Karpas-422 (cell line): ENCODE measurements around the gene SLC24A4. TPM values are rescaled to one million over a fixed set of nuclear protein-coding genes. Genes with fewer than 3 reads are reported as not detected.

ENCODE experiments used
- DNase-seq: peaks from one replicate; pipeline ENCODE4 v3.0.0-alpha.2; 2015
- H2AFZ ChIP-seq: fragments of 200-600 bp; sonication (generic); 2 replicates; pipeline ENCODE4 v1.6.1; 2014; ENCODE audit warnings: antibody characterized with exemption, low read length, mixed read lengths
- H3K27ac ChIP-seq: fragments of 200-600 bp; sonication (generic); 2 replicates; pipeline ENCODE4 v1.5.1; 2014; ENCODE audit warnings: mild to moderate bottlenecking, low read length, moderate library complexity
- H3K27me3 ChIP-seq: fragments of 200-600 bp; sonication (generic); 2 replicates; pipeline ENCODE4 v1.6.1; 2014; ENCODE audit warnings: low read length, mixed read lengths
- H3K36me3 ChIP-seq: fragments of 200-600 bp; sonication (generic); 2 replicates; pipeline ENCODE4 v1.6.1; 2014; ENCODE audit warnings: low read length, mixed read lengths; ENCODE audit not compliant: insufficient read depth
- H3K4me1 ChIP-seq: fragments of 200-600 bp; sonication (generic); 2 replicates; pipeline ENCODE4 v1.6.1; 2014; ENCODE audit warnings: mild to moderate bottlenecking, low read length, mixed read lengths
- H3K4me2 ChIP-seq: fragments of 200-600 bp; sonication (generic); 2 replicates; pipeline ENCODE4 v1.6.1; 2014; ENCODE audit warnings: low read length, low read depth, mild to moderate bottlenecking; ENCODE audit not compliant: poor library complexity, severe bottlenecking
- H3K4me3 ChIP-seq: fragments of 200-600 bp; sonication (generic); 2 replicates; pipeline ENCODE4 v1.5.1; 2014; ENCODE audit warnings: mild to moderate bottlenecking, antibody characterized with exemption, low read length, mixed read lengths
- H3K79me2 ChIP-seq: fragments of 200-600 bp; sonication (generic); 2 replicates; pipeline ENCODE4 v1.6.1; 2014; ENCODE audit warnings: mild to moderate bottlenecking, low read length, mixed read lengths
- H3K9ac ChIP-seq: fragments of 200-600 bp; sonication (generic); 2 replicates; pipeline ENCODE4 v1.6.0; 2014; ENCODE audit warnings: low read length
- H3K9me2 ChIP-seq: fragments of 200-600 bp; sonication (generic), shearing (Covaris generic); replicated peaks from 2 replicates; pipeline ENCODE4 v1.6.0; 2014; ENCODE audit warnings: mild to moderate bottlenecking, low read length, moderate library complexity; ENCODE audit not compliant: insufficient read depth
- H3K9me3 ChIP-seq: fragments of 300-700, 200-600 bp; sonication (generic); 2 replicates; pipeline ENCODE4 v1.6.1; 2014; ENCODE audit warnings: low read length, mixed read lengths
- H4K20me1 ChIP-seq: fragments of 200-600 bp; sonication (generic); 2 replicates; pipeline ENCODE4 v1.6.1; 2014; ENCODE audit warnings: mild to moderate bottlenecking, antibody characterized with exemption, low read length, low read depth; ENCODE audit not compliant: insufficient read depth
- total RNA-seq: library from RNA; depleted of rRNA; stranded (reverse); fragments of >200 nt; shearing (Covaris generic); gene quantifications from 2 replicates; pipeline ENCODE4 v1.2.3, GENCODE V29; 2014; ENCODE audit warnings: low replicate concordance

The SLC24A4 gene
- total RNA-seq, 1 experiment from 2014 or later = not detected

DNA sequence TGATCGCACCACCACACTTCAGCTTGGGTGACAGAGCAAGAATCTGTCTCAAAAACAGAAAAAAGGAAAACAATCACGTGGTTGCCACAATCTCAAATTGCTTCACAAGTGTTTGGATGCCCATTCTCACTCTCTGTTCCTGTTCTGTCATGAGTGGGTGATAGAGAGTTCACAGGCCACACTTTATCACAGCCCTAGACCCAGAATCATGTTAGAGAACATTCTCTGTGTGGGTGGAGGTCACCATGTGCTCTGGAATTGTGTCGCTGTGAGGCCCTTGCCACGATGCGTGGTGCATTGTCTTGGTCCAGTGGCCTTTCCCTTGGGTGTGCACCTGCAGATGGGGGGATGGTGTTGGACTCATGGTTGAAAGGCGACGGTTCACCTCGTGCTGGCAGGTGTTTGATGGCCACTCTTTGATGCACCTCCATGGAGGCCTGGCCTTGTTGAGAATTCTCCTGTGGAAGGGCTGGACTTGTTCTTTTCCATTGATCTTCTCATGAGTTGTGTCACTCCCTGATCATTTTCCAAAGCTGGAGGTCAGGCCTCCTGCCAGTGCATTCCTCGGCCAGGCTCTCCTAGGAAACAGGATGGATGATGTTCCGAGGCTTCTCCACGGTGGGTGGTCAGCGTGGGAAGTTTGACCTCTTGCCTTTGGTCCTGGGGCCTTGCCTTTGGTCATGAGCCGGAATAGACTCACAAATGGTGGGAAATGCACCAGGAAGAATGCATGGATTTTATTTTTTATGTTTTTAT is 91.9 kb downstream of the SLC24A4 start:
- Histone ChIP-seq H3K4me2 (no peak overlapping the region), H3K9me3 (no peaks in the 10 kb centered on the region), H3K4me3 (no peak overlapping the region), H4K20me1 (no peaks in the 10 kb centered on the region), H3K4me1 (no peaks in the 10 kb centered on the region), H3K27me3 (no peaks in the 10 kb centered on the region), H3K9ac (no peak overlapping the region), H3K79me2 (no peaks in the 10 kb centered on the region), H3K9me2 (no peaks in the 10 kb centered on the region), H3K36me3 (no peaks in the 10 kb centered on the region), H2AFZ (no peak overlapping the region), H3K27ac (no peak overlapping the region)
- DNase-seq = no peak

DNA sequence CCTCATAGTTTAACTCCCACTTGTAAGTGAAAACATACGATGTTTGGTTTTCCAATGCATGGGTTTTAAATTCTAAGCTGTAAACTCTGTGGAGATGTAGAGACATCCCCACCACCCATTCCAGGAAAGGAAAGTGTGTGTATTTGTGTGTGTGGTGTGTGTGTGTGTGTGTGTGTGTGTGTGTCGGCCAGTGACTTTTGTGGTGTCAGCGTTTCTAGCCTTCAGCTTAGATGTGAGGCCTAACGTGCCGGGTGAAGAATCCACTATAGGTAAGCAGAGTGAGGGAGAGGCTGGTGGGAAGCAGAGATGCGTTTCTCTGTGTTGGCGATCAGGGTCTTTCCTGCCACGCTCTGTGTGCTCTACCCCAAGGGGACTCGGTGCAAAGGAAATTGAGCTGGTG is 93.0 kb downstream of the SLC24A4 start:
- Histone ChIP-seq H2AFZ (no peak overlapping the region), H3K79me2 (no peaks in the 10 kb centered on the region)

DNA sequence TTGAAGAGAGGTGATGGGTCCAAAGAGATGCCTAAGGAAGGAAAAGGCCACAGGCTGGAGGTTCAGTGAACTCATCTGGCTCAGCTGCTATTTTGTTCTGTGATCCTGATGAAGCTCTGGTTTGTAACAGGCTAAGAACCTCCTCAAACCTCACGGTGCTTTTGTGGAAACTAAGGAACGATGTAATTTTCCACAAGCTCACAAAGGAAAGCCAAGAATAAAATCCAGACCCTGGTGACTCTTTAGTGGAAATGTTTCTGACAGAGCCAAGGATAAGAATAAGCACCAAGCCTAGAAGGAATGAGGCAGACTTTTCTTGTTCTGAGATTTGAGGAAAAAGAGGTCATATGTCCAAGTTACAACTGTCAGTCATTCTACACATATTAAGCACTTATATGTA is 93.6 kb downstream of the SLC24A4 start:
- no peaks in the 10 kb centered on the region for H3K27me3 ChIP-seq
- H3K9me3 ChIP-seq = no peaks in the 10 kb centered on the region
- H3K4me3 ChIP-seq = no peak overlapping the region
- H3K9ac ChIP-seq = no peak overlapping the region
- no peaks in the 10 kb centered on the region for H3K36me3 ChIP-seq
- no peak for DNase-seq
- no peaks in the 10 kb centered on the region for H4K20me1 ChIP-seq
- H3K4me1 ChIP-seq = no peaks in the 10 kb centered on the region
- H2AFZ ChIP-seq = no peak overlapping the region
- H3K4me2 ChIP-seq = no peak overlapping the region
- no peaks in the 10 kb centered on the region for H3K79me2 ChIP-seq
- H3K27ac ChIP-seq = no peak overlapping the region
- no peaks in the 10 kb centered on the region for H3K9me2 ChIP-seq

More for the DNA sequence above, 93.0 kb downstream of the SLC24A4 start:
- H3K9me2 ChIP-seq = no peaks in the 10 kb centered on the region
- H3K4me2 ChIP-seq = no peak overlapping the region
- no peaks in the 10 kb centered on the region for H4K20me1 ChIP-seq
- no peaks in the 10 kb centered on the region for H3K27me3 ChIP-seq
- no peak overlapping the region for H3K4me3 ChIP-seq
- H3K4me1 ChIP-seq = no peaks in the 10 kb centered on the region
- H3K9me3 ChIP-seq = no peaks in the 10 kb centered on the region
- no peak overlapping the region for H3K9ac ChIP-seq
- H3K36me3 ChIP-seq = no peaks in the 10 kb centered on the region
- DNase-seq = no peak
- no peak overlapping the region for H3K27ac ChIP-seq

DNA sequence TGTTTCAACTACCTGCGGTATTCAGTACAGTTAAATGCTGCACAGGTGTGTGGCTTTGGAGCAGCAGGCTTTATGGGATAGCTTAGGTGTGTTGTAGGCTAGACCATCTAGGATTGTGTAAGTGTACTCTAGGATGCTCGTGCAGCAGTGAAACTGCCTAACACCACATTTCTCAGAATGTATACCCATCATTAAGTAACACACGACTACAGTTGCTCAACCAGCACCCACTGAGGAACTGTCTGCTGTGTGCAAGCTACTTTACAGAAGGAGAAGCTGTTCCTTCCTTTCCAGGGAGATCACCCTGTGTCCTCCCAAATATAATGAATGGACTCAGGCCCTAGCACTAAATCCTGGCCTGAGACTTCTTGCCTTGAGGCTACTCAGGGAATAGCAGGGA is 94.8 kb downstream of the SLC24A4 start:
- Histone ChIP-seq H4K20me1 (no peaks in the 10 kb centered on the region), H3K9ac (no peak overlapping the region), H3K4me2 (no peak overlapping the region), H3K79me2 (no peaks in the 10 kb centered on the region), H3K4me1 (no peaks in the 10 kb centered on the region), H3K27ac (no peak overlapping the region), H2AFZ (no peak overlapping the region), H3K36me3 (no peaks in the 10 kb centered on the region), H3K9me3 (no peaks in the 10 kb centered on the region), H3K9me2 (no peaks in the 10 kb centered on the region), H3K4me3 (no peak overlapping the region), H3K27me3 (no peaks in the 10 kb centered on the region)
- no peak for DNase-seq

DNA sequence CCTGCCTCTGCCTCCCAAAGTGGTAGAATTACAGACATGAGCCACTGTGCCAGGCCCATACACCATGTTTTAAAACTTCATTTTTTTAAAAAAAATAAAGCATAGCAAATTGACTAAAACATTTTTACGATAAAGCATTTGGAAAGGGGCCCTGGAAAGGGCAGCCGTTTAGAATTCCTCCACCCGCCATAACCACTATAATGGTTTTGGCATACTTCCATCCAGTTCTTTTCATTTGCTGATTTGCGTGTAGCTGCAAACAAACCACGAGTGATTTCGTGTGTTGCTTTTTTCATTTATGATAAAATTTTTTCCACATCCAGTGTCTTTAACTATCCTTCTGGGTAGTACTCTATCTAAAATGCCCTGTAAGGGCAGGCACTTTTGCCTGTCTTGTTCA is 98.8 kb downstream of the SLC24A4 start:
- H3K9me3 ChIP-seq = no peaks in the 10 kb centered on the region
- H3K9me2 ChIP-seq = no peaks in the 10 kb centered on the region
- no peaks in the 10 kb centered on the region for H3K27me3 ChIP-seq
- no peak overlapping the region for H3K4me3 ChIP-seq
- no peaks in the 10 kb centered on the region for H3K79me2 ChIP-seq
- no peak overlapping the region for H3K27ac ChIP-seq
- no peaks in the 10 kb centered on the region for H3K36me3 ChIP-seq
- H4K20me1 ChIP-seq = no peaks in the 10 kb centered on the region
- H3K4me2 ChIP-seq = no peak overlapping the region
- no peak overlapping the region for H2AFZ ChIP-seq
- no peaks in the 10 kb centered on the region for H3K4me1 ChIP-seq
- no peak overlapping the region for H3K9ac ChIP-seq
- no peak for DNase-seq

DNA sequence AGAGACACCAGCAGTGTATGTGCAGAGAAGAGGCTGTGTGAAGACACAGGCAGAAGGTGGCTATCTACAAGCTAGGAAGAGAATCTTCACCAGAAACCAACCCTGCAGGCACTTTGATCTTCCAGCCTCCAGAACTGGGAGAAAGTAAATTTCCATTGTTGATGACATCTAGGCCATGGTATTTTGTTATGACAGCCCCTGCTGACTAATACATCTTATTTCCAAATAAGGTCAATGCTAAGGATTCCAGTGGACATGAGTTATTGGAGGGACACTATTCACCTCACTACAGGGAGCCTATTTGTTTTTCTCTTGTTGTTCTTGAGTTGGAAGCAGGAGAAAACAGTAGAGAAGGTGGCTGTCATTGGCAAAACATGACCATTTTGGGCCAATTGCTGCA is 102.1 kb downstream of the SLC24A4 start:
- Histone ChIP-seq H2AFZ (no peak overlapping the region), H3K9ac (no peak overlapping the region), H3K9me2 (no peaks in the 10 kb centered on the region), H3K27ac (no peak overlapping the region), H4K20me1 (no peaks in the 10 kb centered on the region), H3K36me3 (no peaks in the 10 kb centered on the region), H3K79me2 (no peaks in the 10 kb centered on the region), H3K27me3 (no peaks in the 10 kb centered on the region), H3K9me3 (no peaks in the 10 kb centered on the region), H3K4me2 (no peak overlapping the region), H3K4me3 (no peak overlapping the region), H3K4me1 (no peaks in the 10 kb centered on the region)
- DNase-seq = no peak

DNA sequence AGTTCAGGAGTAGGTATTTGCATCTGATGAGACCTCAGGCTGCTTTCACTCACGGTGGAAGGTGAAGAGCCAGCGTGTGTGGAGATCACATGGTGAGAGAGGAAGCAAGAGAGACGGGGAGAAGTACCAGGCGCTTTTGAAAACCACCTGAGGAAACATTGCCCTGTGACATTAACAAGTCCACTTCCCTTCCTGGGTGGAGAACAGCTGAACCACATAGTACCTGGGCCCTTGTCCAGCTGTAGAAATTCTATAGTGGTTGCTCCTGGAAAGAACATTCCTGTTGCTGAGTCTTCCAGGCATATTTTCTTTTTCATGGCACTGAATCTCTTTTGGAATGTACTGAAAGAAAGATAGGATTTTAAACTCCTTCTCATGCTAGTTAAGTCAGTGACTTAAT is 103.3 kb downstream of the SLC24A4 start:
- no peaks in the 10 kb centered on the region for H3K9me3 ChIP-seq
- DNase-seq = no peak
- no peaks in the 10 kb centered on the region for H3K79me2 ChIP-seq
- no peak overlapping the region for H3K4me3 ChIP-seq
- H3K9ac ChIP-seq = no peak overlapping the region
- no peak overlapping the region for H2AFZ ChIP-seq
- H3K27ac ChIP-seq = no peak overlapping the region
- H3K4me2 ChIP-seq = no peak overlapping the region
- H3K9me2 ChIP-seq = no peaks in the 10 kb centered on the region
- H3K4me1 ChIP-seq = no peaks in the 10 kb centered on the region
- no peaks in the 10 kb centered on the region for H4K20me1 ChIP-seq
- no peaks in the 10 kb centered on the region for H3K36me3 ChIP-seq
- H3K27me3 ChIP-seq = no peaks in the 10 kb centered on the region

DNA sequence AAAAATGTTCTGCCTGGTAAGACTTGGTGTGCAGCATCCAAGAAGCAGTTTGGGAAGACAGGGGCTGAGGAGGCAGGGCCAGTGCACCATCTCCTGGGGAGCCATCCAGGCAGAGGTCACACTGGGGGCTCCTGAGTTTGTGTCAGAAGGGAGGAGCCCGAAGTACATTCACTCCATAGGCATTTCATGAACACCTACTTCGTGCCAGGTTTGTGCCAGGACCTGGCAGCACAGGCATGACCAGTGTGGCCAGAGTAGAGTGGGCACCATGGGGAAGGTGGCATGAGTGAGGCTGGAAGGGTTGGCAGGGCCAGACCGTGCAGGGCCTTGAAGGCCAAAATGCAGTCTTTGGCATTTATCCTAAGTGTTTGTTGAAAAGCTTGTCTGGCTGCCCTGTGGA is 104.1 kb downstream of the SLC24A4 start:
- no peaks in the 10 kb centered on the region for H4K20me1 ChIP-seq
- no peak overlapping the region for H3K4me2 ChIP-seq
- no peaks in the 10 kb centered on the region for H3K27me3 ChIP-seq
- no peaks in the 10 kb centered on the region for H3K4me1 ChIP-seq
- no peak overlapping the region for H3K9ac ChIP-seq
- H3K9me3 ChIP-seq = no peaks in the 10 kb centered on the region
- no peaks in the 10 kb centered on the region for H3K36me3 ChIP-seq
- H3K27ac ChIP-seq = no peak overlapping the region
- no peaks in the 10 kb centered on the region for H3K79me2 ChIP-seq
- H2AFZ ChIP-seq = no peak overlapping the region
- no peaks in the 10 kb centered on the region for H3K9me2 ChIP-seq
- H3K4me3 ChIP-seq = no peak overlapping the region
- DNase-seq = no peak
